GM10248 (cell line): Measurements from ENCODE around the gene TTC34.

Experiments used
- CTCF ChIA-PET: fragments of 300-600 bp; sonication (Branson Sonifier 250); formaldehyde crosslinking; extraction: SDS; loops from one replicate; lab custom pipeline; 2021; ENCODE audit warnings: antibody characterized with exemption; lab: Yijun Ruan, JAX
- POLR2A ChIA-PET: fragments of 350-650 bp; sonication (Branson Sonifier 250); formaldehyde crosslinking; extraction: SDS; loops from one replicate; lab custom pipeline; 2020; ENCODE audit warnings: antibody characterized with exemption; lab: Yijun Ruan, JAX
- DNase-seq: peaks from one replicate; pipeline ENCODE4 v3.0.0; 2012; ENCODE audit errors: extremely low spot score
- TF ChIP-seq, protein P1 (sequence below): IDR thresholded peaks from 2 replicates; pipeline ENCODE4 v1.5.1; 2012; ENCODE audit warnings: mild to moderate bottlenecking, low read depth; ENCODE audit errors: extremely low read depth, missing control alignments, control extremely low read depth

TTC34 gene

DNA sequence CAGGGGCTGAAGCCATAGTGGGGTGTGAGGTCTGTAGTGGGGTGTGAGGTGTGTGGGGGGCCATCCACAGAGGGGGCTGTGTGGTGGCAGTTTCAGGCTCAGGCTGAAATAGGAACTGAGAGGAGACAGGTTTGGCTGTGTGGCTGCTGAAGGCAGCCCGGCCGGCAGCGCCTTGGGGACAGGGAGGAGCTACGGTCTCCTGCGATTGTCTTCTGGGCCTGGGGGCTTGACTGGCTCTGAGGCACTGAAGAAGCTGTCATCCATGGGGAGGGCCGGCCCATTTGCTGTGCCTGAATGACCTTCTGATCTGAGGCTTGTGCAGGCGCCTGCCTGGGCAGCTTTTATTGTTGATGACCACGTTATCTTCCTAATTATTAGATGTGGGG is 10.0 kb upstream of the TTC34 start:
- no peak for DNase-seq
- TF ChIP-seq, protein P1, sequence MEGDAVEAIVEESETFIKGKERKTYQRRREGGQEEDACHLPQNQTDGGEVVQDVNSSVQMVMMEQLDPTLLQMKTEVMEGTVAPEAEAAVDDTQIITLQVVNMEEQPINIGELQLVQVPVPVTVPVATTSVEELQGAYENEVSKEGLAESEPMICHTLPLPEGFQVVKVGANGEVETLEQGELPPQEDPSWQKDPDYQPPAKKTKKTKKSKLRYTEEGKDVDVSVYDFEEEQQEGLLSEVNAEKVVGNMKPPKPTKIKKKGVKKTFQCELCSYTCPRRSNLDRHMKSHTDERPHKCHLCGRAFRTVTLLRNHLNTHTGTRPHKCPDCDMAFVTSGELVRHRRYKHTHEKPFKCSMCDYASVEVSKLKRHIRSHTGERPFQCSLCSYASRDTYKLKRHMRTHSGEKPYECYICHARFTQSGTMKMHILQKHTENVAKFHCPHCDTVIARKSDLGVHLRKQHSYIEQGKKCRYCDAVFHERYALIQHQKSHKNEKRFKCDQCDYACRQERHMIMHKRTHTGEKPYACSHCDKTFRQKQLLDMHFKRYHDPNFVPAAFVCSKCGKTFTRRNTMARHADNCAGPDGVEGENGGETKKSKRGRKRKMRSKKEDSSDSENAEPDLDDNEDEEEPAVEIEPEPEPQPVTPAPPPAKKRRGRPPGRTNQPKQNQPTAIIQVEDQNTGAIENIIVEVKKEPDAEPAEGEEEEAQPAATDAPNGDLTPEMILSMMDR: no peak
- CTCF ChIA-PET: no interaction called here
- POLR2A ChIA-PET: no interaction called here

DNA sequence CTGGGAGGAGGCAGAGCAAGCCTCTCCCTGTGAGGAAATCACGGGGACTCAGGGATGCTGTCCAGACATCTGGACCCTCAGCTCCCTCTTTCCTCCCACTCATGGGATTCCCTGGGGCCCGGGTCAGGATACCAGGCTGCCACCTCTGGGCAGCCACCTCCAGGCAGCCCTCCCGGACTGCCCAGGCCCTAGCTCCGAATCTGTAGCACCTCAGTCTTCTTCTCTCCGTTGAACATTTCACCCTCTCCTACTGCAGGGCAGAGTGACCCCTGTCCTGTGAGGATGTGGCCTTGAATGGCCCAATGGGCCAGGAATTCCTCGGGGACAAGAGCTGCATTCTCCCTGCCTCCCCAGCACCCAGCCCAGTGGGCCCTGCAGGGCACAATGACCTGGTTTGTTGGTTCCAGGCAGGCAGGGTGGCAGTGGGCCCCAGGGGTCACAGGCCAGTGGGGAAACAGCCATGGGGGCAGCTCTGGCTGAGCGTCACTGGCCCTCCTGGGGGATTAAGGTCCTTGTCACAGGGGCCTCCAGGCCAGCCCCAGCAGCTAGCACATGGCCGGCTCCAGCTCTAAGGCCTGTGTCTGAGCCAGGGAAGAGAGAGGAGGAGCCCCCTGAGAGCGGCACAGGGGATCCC is 9.5 kb upstream of the TTC34 start:
- no peak for DNase-seq
- ChIA-PET CTCF (no interaction called here), POLR2A (no interaction called here)
- TF ChIP-seq, protein P1: no peak

DNA sequence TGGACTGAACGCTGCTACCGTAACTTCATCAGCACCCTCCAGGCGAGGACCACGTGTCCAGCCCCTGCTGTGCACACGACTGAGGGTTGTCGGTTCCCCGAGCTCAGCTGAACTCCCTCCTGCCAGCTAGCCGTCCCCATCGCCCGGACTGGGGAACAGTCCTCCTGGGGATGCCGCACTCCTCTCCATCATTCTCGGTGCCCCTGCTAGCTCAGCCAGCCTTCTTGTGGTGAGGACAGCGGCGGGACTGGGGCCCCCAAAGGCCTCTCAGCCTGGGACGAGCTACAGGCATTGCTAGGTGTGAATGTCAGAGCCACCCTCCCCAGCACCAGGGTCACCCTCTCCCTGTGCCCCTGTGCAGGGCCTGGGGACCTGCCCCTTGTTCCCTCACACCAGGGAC is 8.8 kb upstream of the TTC34 start:
- CTCF ChIA-PET: no interaction called here
- POLR2A ChIA-PET: no interaction called here
- no peak for DNase-seq
- TF ChIP-seq, protein P1: no peak

DNA sequence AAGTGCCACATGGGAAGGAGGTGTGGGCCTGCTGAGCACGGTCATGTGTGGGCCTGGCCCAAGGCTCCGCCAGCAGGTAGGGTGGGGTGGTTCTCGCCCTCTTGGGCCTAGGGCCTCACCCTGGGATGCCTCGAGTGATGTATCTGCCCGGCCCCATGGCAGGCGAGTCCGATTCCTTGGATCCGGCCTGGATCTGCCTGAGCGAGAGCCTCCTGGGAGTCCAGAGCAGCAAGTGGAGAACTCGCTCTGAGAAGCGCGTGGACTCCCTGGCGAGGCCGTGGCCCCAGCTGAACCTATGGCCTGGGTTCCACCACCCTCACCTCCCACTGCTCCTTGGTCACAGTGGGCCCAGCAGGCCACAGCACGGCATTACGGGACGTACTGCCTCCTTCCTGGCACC is 8.2 kb upstream of the TTC34 start:
- ChIA-PET CTCF (no interaction called here), POLR2A (no interaction called here)
- no peak for DNase-seq
- TF ChIP-seq, protein P1: no peak

DNA sequence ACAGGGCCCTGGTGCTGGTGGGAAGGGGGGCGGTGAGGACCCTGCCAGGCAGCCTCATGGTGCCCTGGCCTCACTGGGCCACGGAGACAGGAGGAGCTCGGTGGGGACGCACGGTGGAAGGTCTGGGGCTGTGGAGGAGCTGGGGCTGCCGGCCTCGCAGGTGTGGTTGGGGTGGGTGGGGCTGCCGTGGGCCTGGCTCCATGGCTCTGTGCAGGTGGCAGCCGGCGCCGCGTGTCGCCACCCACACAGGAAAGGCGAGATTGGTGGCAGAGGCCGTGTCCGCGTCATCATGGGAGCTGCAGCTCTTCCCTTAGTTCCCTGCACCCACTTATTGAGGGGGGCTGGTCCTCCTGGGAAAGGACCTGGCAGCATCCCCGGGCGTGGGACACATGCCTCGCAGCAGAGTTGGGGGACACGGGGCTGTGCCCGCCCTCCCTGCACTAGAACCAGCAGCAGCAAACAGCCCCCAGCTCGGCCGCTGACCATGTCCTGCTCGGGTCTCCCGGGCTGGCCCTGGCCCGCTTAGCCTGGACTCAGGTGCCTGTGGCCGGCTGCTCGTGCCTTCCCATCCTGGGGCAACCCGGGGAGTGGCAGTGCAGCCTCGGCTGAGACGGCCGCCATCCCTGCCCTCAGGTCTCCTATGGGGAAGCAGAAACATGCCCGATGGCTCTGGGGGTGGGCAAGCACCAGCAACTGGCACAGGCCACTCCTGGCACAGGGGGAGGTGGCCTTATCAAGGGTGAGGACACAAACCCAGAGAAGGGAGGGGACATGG is 7.5 kb upstream of the TTC34 start:
- ChIA-PET CTCF (no interaction called here), POLR2A (no interaction called here)
- TF ChIP-seq, protein P1: no peak
- DNase-seq: no peak

DNA sequence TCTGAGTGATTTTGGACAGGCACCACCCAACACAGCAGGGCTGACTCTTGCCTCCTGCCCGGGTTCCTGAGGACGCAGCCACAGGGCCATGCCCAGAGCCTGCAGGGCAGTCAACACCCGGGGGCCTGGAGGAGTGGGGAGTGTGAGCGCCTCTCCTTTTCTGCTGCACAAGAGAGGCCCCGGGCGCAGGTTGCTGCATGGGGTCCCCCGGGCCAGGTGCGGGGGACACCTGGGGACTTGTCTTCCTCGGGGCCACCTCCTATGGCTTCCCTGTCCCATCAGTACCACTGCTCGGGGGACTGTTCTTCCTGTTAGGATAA is 6.9 kb upstream of the TTC34 start:
- POLR2A ChIA-PET: no interaction called here
- no peak for DNase-seq
- CTCF ChIA-PET: no interaction called here
- TF ChIP-seq, protein P1: no peak
